Activated CD4-positive, CD25-positive, alpha-beta regulatory T cell treated with anti-CD3 and anti-CD28 coated beads, Interleukin-2, amount 50 U/mL, for 72 hours (primary cell): ENCODE data around the gene MIAT.
"Not testable (repeated sequence)": the region's sequence is repeated elsewhere in the genome, so short reads cannot be mapped to it uniquely, and the experiment has no call there.

Experiments
- DNase-seq: peaks from one replicate; pipeline ENCODE4 v3.0.0; 2021

The MIAT gene

GRCh38 chr22:26656891-26657851 is at the start of gene MIAT:
TSS of gene MIAT (plus strand) at chr22:26657588.
- peak; percentile 70 for DNase-seq

GRCh38 chr22:26608129-26608528 is 49.3 kb upstream of the MIAT start:
- DNase-seq = no peak

GRCh38 chr22:26609287-26609686 is 48.1 kb upstream of the MIAT start:
- no peak for DNase-seq

GRCh38 chr22:26610072-26610958 is 47.1 kb upstream of the MIAT start:
- no peak for DNase-seq

- DNase-seq = no peak
These were observed 46.4 kb upstream of the MIAT start for GRCh38 chr22:26610996-26611395.

- no peak for DNase-seq
These were observed 44.7 kb upstream of the MIAT start for GRCh38 chr22:26612652-26613051.

- not testable (repeated sequence) for DNase-seq
These were observed 43.6 kb upstream of the MIAT start for GRCh38 chr22:26613753-26614152.

GRCh38 chr22:26614322-26614721 is 43.1 kb upstream of the MIAT start:
- no peak for DNase-seq

GRCh38 chr22:26615149-26615548 is 42.2 kb upstream of the MIAT start:
- no peak for DNase-seq

- DNase-seq = no peak
These were observed 41.5 kb upstream of the MIAT start for GRCh38 chr22:26615830-26616435.

GRCh38 chr22:26616650-26617049 is 40.7 kb upstream of the MIAT start:
- no peak for DNase-seq

GRCh38 chr22:26617271-26618199 is 39.9 kb upstream of the MIAT start, which contains the start of gene CRYBB1:
TSS of gene CRYBB1 (minus strand) at chr22:26618027. CDS start at chr22:26616319, 1,708 bp downstream.
- DNase-seq = no peak

- DNase-seq = no peak
These were observed 38.9 kb upstream of the MIAT start for GRCh38 chr22:26618455-26618854.

GRCh38 chr22:26619510-26619909 is 37.9 kb upstream of the MIAT start:
- DNase-seq = no peak

- DNase-seq = no peak
These were observed 37.2 kb upstream of the MIAT start for GRCh38 chr22:26620197-26620596.

GRCh38 chr22:26621663-26622062 is 35.7 kb upstream of the MIAT start, which contains the start of gene CRYBA4:
TSS of gene CRYBA4 (plus strand) at chr22:26621963. CDS start at chr22:26622597, 634 bp downstream.
- DNase-seq = no peak

GRCh38 chr22:26623984-26624383 is 33.4 kb upstream of the MIAT start:
- DNase-seq = no peak

- DNase-seq = no peak
These were observed 32.6 kb upstream of the MIAT start for GRCh38 chr22:26624803-26625202.

- DNase-seq = no peak
These were observed 27.2 kb upstream of the MIAT start for GRCh38 chr22:26629988-26630761.

GRCh38 chr22:26631282-26631681 is 26.1 kb upstream of the MIAT start:
- DNase-seq = no peak
